ENCODE measurements around the gene ENTHD1. TPM values are rescaled to one million over a fixed set of nuclear protein-coding genes. Genes with fewer than 3 reads are reported as not detected.

The ENTHD1 gene
- total RNA-seq, 2 donors from 2014 or later = not detected

- Histone ChIP-seq H3K27ac (ENCODE audit: low read depth, low read length) (no peak overlapping the region), H3K4me3 (ENCODE audit: low read length) (no peak overlapping the region)
- no peak overlapping the region for H3K27ac Mint-ChIP-seq
Observed at GRCh38 chr22:39712751-39713525, 180.6 kb downstream of the ENTHD1 start.

GRCh38 chr22:39712081-39712480 lies 181.5 kb downstream of the ENTHD1 start:
- Mint-ChIP-seq H3K27ac (no peak overlapping the region), H3K4me1 (peaks cover 8% of the 10 kb centered on the region), H3K9me3 (no peaks in the 10 kb centered on the region), H3K4me3 (no peak overlapping the region), H3K27me3 (ENCODE audit: insufficient read depth) (peaks cover 9% of the 10 kb centered on the region), H3K36me3 (ENCODE audit: low read depth) (no peaks in the 10 kb centered on the region)
- WGBS, 2 experiments (ENCODE audit: insufficient coverage in 1 of 2, insufficient read length in 1 of 2) = 83 to 93% methylated on average over 1 of the region's 1 CpG
- peaks cover 17% of the 10 kb centered on the region for H3K27me3 ChIP-seq (ENCODE audit: control insufficient read depth, insufficient read depth, low read length, poor library complexity, severe bottlenecking)
- H3K9ac ChIP-seq (ENCODE audit: extremely low read depth, low read length, poor library complexity, severe bottlenecking) = no peak overlapping the region
- H3K27ac ChIP-seq (ENCODE audit: low read depth, low read length) = no peak overlapping the region
- H3K4me1 ChIP-seq (ENCODE audit: control insufficient read depth, insufficient read depth, low read length) = no peaks in the 10 kb centered on the region
- no peaks in the 10 kb centered on the region for H3K9me3 ChIP-seq (ENCODE audit: control insufficient read depth, low read length)
- H3K36me3 ChIP-seq (ENCODE audit: control insufficient read depth, insufficient read depth, low read length) = no peaks in the 10 kb centered on the region
- no peak overlapping the region for H3K4me3 ChIP-seq (ENCODE audit: low read length)
- TF ChIP-seq CTCF (conservative IDR thresholded peaks at IDR 0.05) = no peak
- DNase-seq = no peak

More at GRCh38 chr22:39712751-39713525, 180.6 kb downstream of the ENTHD1 start:
- H3K4me3 Mint-ChIP-seq = no peak overlapping the region
- H3K27me3 ChIP-seq (ENCODE audit: control insufficient read depth, insufficient read depth, low read length, poor library complexity, severe bottlenecking) = peaks cover 17% of the 10 kb centered on the region
- no peaks in the 10 kb centered on the region for H3K9me3 Mint-ChIP-seq
- no peak overlapping the region for H3K9ac ChIP-seq (ENCODE audit: extremely low read depth, low read length, poor library complexity, severe bottlenecking)
- no peaks in the 10 kb centered on the region for H3K4me1 ChIP-seq (ENCODE audit: control insufficient read depth, insufficient read depth, low read length)
- no peak for DNase-seq
- TF ChIP-seq CTCF (conservative IDR thresholded peaks at IDR 0.05) = no peak
- peaks cover 9% of the 10 kb centered on the region for H3K27me3 Mint-ChIP-seq (ENCODE audit: insufficient read depth)
- no peaks in the 10 kb centered on the region for H3K36me3 ChIP-seq (ENCODE audit: control insufficient read depth, insufficient read depth, low read length)
- WGBS, 2 experiments (ENCODE audit: insufficient coverage in 1 of 2, insufficient read length in 1 of 2) = 74 to 84% methylated on average over 17 to 18 of the region's 18 CpGs
- H3K9me3 ChIP-seq (ENCODE audit: control insufficient read depth, low read length) = no peaks in the 10 kb centered on the region
- H3K4me1 Mint-ChIP-seq = peaks cover 8% of the 10 kb centered on the region
- no peaks in the 10 kb centered on the region for H3K36me3 Mint-ChIP-seq (ENCODE audit: low read depth)

GRCh38 chr22:39710380-39711150 lies 183.0 kb downstream of the ENTHD1 start:
- H3K36me3 ChIP-seq (ENCODE audit: control insufficient read depth, insufficient read depth, low read length) = no peaks in the 10 kb centered on the region
- no peak for TF ChIP-seq CTCF (conservative IDR thresholded peaks at IDR 0.05)
- no peak overlapping the region for H3K9ac ChIP-seq (ENCODE audit: extremely low read depth, low read length, poor library complexity, severe bottlenecking)
- Mint-ChIP-seq H3K9me3 (no peaks in the 10 kb centered on the region), H3K4me1 (peaks cover 14% of the 10 kb centered on the region), H3K27ac (no peak overlapping the region), H3K27me3 (ENCODE audit: insufficient read depth) (peaks cover 9% of the 10 kb centered on the region), H3K36me3 (ENCODE audit: low read depth) (no peaks in the 10 kb centered on the region), H3K4me3 (no peak overlapping the region)
- peaks cover 17% of the 10 kb centered on the region for H3K27me3 ChIP-seq (ENCODE audit: control insufficient read depth, insufficient read depth, low read length, poor library complexity, severe bottlenecking)
- H3K27ac ChIP-seq (ENCODE audit: low read depth, low read length) = no peak overlapping the region
- H3K9me3 ChIP-seq (ENCODE audit: control insufficient read depth, low read length) = no peaks in the 10 kb centered on the region
- H3K4me3 ChIP-seq (ENCODE audit: low read length) = no peak overlapping the region
- WGBS, 2 experiments (ENCODE audit: insufficient coverage in 1 of 2, insufficient read length in 1 of 2) = 92 to 95% methylated on average over 14 to 15 of the region's 15 CpGs
- DNase-seq = no peak
- no peaks in the 10 kb centered on the region for H3K4me1 ChIP-seq (ENCODE audit: control insufficient read depth, insufficient read depth, low read length)
